ENCODE results near the gene SF3A2.

SF3A2 gene

GRCh38 chr19:2208975-2209374 lies 27.6 kb upstream of the SF3A2 start:
- no peak overlapping the region for H3K27ac ChIP-seq

GRCh38 chr19:2209408-2209807 lies 27.2 kb upstream of the SF3A2 start:
- H3K27ac ChIP-seq = no peak overlapping the region
- TF ChIP-seq CTCF (conservative IDR thresholded peaks at IDR 0.05) = no peak

More at GRCh38 chr19:2208975-2209374, 27.6 kb upstream of the SF3A2 start:
- no peak for TF ChIP-seq CTCF (conservative IDR thresholded peaks at IDR 0.05)

- no peak overlapping the region for H3K27ac ChIP-seq
Measured at GRCh38 chr19:2210206-2210605, 26.4 kb upstream of the SF3A2 start.

GRCh38 chr19:2210987-2211740 lies 25.5 kb upstream of the SF3A2 start:
- no peak for TF ChIP-seq CTCF (conservative IDR thresholded peaks at IDR 0.05)
- no peak overlapping the region for H3K27ac ChIP-seq

More at GRCh38 chr19:2210206-2210605, 26.4 kb upstream of the SF3A2 start:
- no peak for TF ChIP-seq CTCF (conservative IDR thresholded peaks at IDR 0.05)

- no peak for TF ChIP-seq CTCF (conservative IDR thresholded peaks at IDR 0.05)
- no peak overlapping the region for H3K27ac ChIP-seq
Measured at GRCh38 chr19:2212861-2213711, 23.5 kb upstream of the SF3A2 start.

GRCh38 chr19:2213799-2214198 lies 22.8 kb upstream of the SF3A2 start:
- H3K27ac ChIP-seq = no peak overlapping the region
- TF ChIP-seq CTCF (conservative IDR thresholded peaks at IDR 0.05) = no peak

GRCh38 chr19:2214251-2214650 lies 22.4 kb upstream of the SF3A2 start:
- no peak overlapping the region for H3K27ac ChIP-seq
- no peak for TF ChIP-seq CTCF (conservative IDR thresholded peaks at IDR 0.05)
